DND-41 (cell line): Measurements from ENCODE around the gene PDE1C.

Source experiments
- ATAC-seq: fragments of 200-7000 bp; cut with Tn5 transposase; 3 replicates; pipeline ENCODE4 v1.9.1; 2021; ENCODE audit warnings: low read depth; ENCODE audit not compliant: insufficient read depth
- DNase-seq: peaks from one replicate; pipeline ENCODE4 v3.0.0-alpha.2; 2020
- H2AFZ ChIP-seq: 2 replicates; pipeline ENCODE4 v1.6.0; 2012; ENCODE audit warnings: low read depth, low read length
- H3K27ac ChIP-seq: 2 replicates; pipeline ENCODE4 v1.5.1; 2012; ENCODE audit warnings: low read length, inconsistent platforms
- H3K27me3 ChIP-seq: fragments of 200-600 bp; sonication (generic); 2 replicates; pipeline ENCODE4 v1.6.0; 2012; ENCODE audit warnings: low read length, mild to moderate bottlenecking, inconsistent platforms; ENCODE audit not compliant: insufficient read depth, poor library complexity
- H3K36me3 ChIP-seq: 2 replicates; pipeline ENCODE4 v1.5.1; 2012; ENCODE audit warnings: low read length, inconsistent platforms; ENCODE audit not compliant: insufficient read depth
- H3K4me1 ChIP-seq: 2 replicates; pipeline ENCODE4 v1.5.1; 2012; ENCODE audit warnings: mild to moderate bottlenecking, low read length; ENCODE audit not compliant: insufficient read depth
- H3K4me2 ChIP-seq: 2 replicates; pipeline ENCODE4 v1.6.0; 2012; ENCODE audit warnings: mild to moderate bottlenecking, moderate library complexity, low read length, inconsistent platforms; ENCODE audit not compliant: insufficient read depth
- H3K4me3 ChIP-seq, 2 experiments: fragments of 200-600 bp in 1 of 2; shearing (Covaris generic) in 1 of 2; 2 replicates each; pipeline ENCODE4 v1.5.1; 2012 to 2016; ENCODE audit warnings: inconsistent platforms in 2 of 2, low read length in 2 of 2, mild to moderate bottlenecking in 2 of 2, low read depth in 1 of 2, moderate library complexity in 1 of 2
- H3K79me2 ChIP-seq: 2 replicates; pipeline ENCODE4 v1.6.0; 2012; ENCODE audit warnings: low read length, inconsistent platforms; ENCODE audit not compliant: insufficient read depth
- H3K9ac ChIP-seq: 2 replicates; pipeline ENCODE4 v1.6.0; 2012; ENCODE audit warnings: low read depth, mild to moderate bottlenecking, inconsistent platforms, low read length, moderate library complexity
- H3K9me3 ChIP-seq: 2 replicates; pipeline ENCODE4 v1.5.1; 2012; ENCODE audit warnings: low read length, moderate library complexity, mild to moderate bottlenecking, inconsistent platforms; ENCODE audit not compliant: insufficient read depth, severe bottlenecking
- H4K20me1 ChIP-seq: 2 replicates; pipeline ENCODE4 v1.6.0; 2012; ENCODE audit warnings: low read length; ENCODE audit not compliant: insufficient read depth
- CTCF ChIP-seq: IDR thresholded peaks from 2 replicates; pipeline ENCODE4 v1.5.1; 2012; ENCODE audit warnings: borderline replicate concordance, low read length, moderate library complexity, mild to moderate bottlenecking; ENCODE audit not compliant: poor library complexity, severe bottlenecking; ENCODE audit errors: extremely low read depth
- EZH2 ChIP-seq: IDR thresholded peaks from 3 replicates; pipeline ENCODE4 v1.6.1; 2012; ENCODE audit warnings: borderline replicate concordance, low read depth, mild to moderate bottlenecking, moderate library complexity, low read length, inconsistent platforms; ENCODE audit not compliant: severe bottlenecking

PDE1C gene

DNA sequence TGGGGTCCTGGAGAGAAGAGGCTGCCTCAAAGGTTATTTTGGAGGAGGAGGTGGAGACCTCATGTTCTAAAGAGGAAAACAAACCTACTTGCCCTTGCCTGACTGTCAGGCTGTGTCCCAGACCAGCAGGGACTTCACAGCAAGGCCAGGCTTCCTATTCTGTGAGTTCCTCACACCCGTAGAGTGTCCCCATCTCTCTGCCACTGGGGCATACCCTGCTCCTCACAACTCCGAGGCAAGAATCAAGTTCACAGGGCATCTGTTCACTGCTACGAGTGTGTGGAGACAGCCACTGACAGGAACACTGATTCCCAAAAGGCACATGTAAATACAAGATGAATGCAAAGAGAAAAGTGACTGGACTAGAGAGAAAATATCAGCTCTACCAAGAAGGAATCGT is 38.0 kb downstream of the PDE1C start:
- no peaks in the 10 kb centered on the region for H3K9me3 ChIP-seq
- H3K4me1 ChIP-seq: no peaks in the 10 kb centered on the region
- no peaks in the 10 kb centered on the region for H4K20me1 ChIP-seq
- H3K9ac ChIP-seq: no peak overlapping the region
- H3K27ac ChIP-seq: no peak overlapping the region
- H3K27me3 ChIP-seq: no peaks in the 10 kb centered on the region
- TF ChIP-seq EZH2: no peak
- no peak for TF ChIP-seq CTCF
- ATAC-seq (no peak), DNase-seq (no peak)
- no peak overlapping the region for H3K4me3 ChIP-seq
- H2AFZ ChIP-seq: no peak overlapping the region
- no peak overlapping the region for H3K4me2 ChIP-seq
- no peaks in the 10 kb centered on the region for H3K79me2 ChIP-seq
- no peaks in the 10 kb centered on the region for H3K36me3 ChIP-seq

DNA sequence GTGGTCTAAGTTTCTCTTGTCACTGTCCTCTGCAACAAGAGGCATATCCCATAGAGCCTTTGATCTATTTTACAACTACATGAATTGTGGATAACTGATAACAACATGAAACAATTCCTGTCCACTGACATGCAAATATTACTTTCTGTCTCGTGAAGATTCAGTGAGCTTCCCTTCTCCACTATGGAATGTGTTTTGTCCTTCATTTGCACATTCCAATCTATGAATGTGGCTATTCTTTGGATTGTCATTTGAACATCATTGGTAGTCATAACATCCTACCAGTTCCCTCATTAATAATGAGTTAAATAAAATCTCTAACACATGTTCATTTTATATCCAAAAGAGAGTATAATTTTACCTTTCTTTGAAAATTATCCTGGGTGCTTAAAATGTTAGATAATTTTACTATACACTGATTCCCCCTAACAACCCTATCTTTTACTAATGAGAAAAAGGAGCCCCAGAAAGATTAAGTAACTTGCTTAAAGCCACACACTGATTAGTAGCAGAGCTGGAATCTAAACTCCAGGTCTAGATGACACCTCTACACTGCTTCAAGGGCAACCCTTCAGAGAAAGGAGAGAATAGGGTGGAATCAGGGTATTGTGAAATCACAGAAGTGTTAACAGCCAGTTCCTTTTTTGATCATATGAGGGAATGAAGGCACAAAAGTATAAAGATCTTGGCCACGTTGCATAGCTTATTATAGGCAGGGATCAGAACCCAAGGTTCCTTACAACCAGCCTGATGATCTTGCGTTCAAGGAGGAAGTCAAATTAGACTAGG is 39.1 kb downstream of the PDE1C start:
- TF ChIP-seq EZH2 (no peak), CTCF (no peak)
- Histone ChIP-seq H3K9ac (no peak overlapping the region), H3K4me2 (no peak overlapping the region), H3K4me3 (no peak overlapping the region), H3K27ac (no peak overlapping the region), H4K20me1 (no peaks in the 10 kb centered on the region), H2AFZ (no peak overlapping the region), H3K27me3 (no peaks in the 10 kb centered on the region), H3K79me2 (no peaks in the 10 kb centered on the region), H3K9me3 (no peaks in the 10 kb centered on the region), H3K36me3 (no peaks in the 10 kb centered on the region), H3K4me1 (no peaks in the 10 kb centered on the region)
- no peak for DNase-seq
- no peak for ATAC-seq

DNA sequence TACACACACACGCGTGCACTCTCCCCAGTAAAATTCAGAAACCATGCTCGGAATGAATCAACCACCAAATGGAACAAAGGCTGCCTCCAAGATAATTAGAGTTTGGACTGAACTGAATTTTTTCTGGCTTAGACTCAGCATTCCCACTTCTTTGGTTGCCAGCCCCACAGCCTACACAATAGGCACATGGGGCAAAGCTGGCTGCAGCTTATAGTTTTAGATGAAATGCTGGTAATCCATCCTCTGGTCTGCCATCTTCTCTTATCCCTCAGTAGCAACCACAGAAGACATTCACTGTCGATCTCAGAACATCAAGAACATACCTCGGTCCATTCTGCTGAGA is 44.2 kb downstream of the PDE1C start:
- DNase-seq: no peak
- ATAC-seq: no peak
- H2AFZ ChIP-seq: no peak overlapping the region
- H3K9ac ChIP-seq: no peak overlapping the region
- TF ChIP-seq CTCF: no peak
- no peak for TF ChIP-seq EZH2
- H3K79me2 ChIP-seq: no peaks in the 10 kb centered on the region
- H3K36me3 ChIP-seq: no peaks in the 10 kb centered on the region
- H3K9me3 ChIP-seq: no peaks in the 10 kb centered on the region
- H3K4me1 ChIP-seq: no peaks in the 10 kb centered on the region
- no peak overlapping the region for H3K27ac ChIP-seq
- H4K20me1 ChIP-seq: no peaks in the 10 kb centered on the region
- H3K27me3 ChIP-seq: no peaks in the 10 kb centered on the region
- no peak overlapping the region for H3K4me2 ChIP-seq
- no peak overlapping the region for H3K4me3 ChIP-seq
